GM18526 (cell line): Measurements from ENCODE around the gene PDLIM5.

Experiments used
- POLR2A ChIP-seq: IDR thresholded peaks from 3 replicates; pipeline ENCODE4 v1.6.1; 2011; ENCODE audit not compliant: insufficient read length; ENCODE audit errors: extremely low read depth

The PDLIM5 gene

DNA sequence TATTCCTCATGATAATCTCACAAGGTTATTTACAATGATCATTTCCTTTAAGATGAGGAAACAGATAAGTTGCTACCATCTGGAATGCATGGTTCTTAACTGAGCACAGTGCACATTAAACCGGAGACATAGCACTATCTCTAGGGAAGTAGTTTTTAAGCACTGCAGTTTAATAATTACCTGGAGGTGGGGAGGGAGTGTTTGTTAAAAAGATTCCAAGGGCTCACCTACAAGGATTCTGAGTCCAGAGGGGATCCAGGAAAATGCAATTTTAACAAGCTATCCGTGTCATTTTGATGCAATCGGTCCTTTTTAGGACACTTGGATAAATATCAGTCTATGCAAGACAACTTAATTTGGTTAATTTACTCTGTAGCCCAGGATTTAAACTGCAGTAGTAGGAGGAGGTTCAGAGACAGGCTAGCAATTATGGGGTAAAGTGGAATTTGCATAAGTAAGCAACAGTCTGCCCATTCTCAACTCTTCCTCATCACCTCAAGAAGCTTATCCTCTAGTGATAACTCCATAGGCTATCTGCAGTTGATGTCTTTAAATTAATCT is 2.8 kb upstream of the PDLIM5 start:
- TF ChIP-seq POLR2A: no peak

DNA sequence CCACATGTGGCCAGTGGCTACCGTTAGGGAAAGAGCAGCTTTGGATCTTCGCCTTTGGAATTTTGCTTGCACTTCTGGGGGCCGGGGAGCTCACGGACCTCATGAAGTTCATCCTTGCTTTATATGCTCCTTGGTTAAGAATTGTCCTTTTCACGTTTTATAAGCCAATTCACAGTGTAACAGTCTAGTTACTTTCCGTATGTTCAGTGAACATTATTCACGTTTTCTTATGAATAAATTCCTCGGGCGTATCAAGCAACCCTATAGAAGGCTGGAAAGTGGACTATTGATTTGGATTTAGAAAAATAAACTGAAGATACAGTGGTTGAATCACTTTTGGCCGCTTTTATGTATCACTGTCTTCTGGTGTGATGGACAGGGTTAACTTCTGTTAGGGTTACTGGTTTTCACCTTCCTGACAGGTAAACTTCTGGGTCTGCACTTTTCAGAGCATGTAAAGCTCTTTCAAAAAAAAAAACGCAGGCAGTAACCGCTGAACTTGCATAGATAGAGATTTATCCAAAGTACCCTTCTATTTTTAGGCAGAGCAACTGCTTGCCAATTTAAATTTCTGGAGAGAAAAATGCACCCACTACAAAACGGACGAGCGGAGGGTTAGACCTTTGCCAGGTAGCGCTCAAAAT is 569 bp upstream of the PDLIM5 start:
- TF ChIP-seq POLR2A: no peak

DNA sequence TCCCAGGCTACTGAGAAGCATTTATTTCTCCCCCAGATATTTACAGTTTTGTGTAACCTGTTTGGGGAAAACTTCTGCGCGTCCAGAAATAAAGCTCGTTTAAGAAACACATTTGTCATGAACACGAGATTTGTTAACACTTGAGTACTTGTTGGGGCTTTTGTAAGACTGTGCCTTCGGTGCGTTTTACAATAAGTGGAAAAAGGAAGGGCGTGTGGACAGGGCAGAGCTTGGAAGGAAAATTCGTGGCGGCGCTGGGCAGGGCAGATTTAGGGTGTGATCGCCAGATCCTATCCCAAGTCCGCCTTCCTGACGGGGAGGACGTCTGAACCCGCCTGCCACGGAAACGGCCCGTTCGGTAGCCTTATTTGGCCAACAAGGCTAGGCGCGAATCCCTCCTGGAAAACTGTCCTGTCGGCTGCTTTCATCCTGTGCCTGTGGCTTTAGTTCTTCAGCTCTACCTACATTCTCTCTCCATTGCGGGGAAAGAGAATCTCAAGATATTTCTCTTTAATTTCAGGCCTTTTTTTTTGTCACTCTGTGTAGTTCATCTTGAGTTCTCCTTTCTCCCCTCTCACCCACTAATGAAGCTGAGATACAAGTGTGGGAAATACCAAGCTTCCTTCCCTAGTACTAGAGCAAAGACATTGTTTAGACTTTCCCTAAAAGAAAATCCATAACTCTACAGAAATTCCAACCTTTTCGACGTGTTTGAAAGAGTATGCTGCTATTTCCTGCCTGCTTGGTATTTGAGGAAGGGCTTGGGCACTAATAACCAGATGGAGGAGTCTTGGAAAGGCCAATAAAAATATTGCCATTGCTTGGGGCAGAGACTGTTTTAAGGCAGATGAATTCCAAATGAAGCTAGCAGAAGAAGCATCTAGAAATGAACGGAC is 982 bp downstream of the PDLIM5 start:
- no peak for TF ChIP-seq POLR2A

DNA sequence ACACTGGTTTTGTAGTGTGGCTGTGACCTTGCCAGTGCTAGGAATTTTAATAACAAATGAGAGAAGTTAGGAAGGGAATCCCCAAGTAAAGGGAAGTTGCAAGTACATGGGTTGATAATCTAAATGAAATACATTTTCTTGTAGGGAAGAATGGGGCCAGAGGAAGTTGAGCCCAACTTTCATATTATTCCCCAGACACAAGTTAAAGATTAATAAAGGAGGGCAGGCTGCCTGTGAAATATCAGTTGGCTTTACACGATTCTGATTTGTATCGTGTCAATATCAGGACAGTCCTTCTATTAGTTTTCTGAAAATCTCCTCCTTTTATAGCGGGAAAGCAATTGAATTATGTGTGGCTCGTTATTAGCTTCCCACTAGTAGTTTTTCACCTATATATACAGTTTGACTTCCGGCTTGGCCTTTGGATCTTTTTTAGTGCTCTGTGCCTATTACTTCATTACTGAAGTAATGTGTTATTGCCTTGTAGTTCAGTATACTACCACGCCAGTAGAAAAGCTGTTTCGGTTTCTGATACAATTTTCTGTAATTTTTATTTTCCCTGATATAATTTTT is 1.7 kb downstream of the PDLIM5 start:
- no peak for TF ChIP-seq POLR2A

DNA sequence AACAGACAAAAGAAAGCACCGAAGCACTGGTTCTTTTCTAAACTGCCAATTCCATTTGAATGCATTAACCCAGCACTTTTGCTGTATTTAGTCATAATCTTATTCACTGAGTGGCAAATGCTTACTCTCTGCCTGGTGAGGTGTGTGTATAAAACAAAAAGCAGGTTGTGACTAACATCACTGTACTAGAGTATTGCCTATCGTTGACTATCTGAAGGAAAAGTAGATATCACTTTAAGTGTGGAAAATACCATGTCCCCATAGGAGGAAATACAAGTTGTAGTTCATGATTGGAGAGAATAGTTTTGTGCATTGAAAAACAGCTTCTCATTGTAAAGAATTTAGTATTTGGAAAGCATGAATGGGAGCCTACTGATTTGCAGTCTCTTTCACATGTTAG is 2.7 kb downstream of the PDLIM5 start:
- no peak for TF ChIP-seq POLR2A

DNA sequence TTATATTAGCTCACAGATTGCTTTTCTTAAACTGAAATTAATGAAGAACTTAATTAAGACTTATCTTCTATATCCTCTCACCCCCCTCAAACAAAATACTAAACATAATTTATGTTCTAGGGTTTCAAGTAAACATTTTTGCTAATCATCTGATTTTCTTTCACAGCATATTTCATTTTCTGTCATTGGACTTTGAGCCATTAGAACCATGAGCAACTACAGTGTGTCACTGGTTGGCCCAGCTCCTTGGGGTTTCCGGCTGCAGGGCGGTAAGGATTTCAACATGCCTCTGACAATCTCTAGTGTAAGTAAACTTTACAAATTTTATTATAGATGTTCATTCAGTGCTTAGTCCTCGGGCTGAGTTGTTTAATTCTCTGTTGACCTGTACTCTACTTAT is 3.3 kb downstream of the PDLIM5 start:
- no peak for TF ChIP-seq POLR2A

DNA sequence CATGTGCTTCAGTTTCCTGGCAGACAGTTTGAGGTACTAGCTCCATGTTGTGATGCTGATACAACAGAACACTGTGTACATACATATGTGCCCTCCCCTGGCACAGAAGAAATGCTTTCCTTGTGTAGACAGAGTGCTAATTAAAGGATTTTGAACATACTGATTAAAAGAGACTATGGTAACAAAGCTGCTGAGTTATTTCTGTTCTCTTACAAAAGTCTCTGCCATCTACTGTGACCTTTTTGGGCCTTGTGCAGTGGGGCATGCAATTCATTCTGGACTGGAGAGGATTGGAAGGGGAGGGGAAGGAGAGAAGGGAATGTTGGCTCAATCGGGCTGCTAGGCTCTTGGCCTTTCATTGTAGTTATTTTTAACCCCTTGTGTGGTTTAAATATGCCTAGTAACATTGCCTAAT is 6.0 kb downstream of the PDLIM5 start:
- no peak for TF ChIP-seq POLR2A

DNA sequence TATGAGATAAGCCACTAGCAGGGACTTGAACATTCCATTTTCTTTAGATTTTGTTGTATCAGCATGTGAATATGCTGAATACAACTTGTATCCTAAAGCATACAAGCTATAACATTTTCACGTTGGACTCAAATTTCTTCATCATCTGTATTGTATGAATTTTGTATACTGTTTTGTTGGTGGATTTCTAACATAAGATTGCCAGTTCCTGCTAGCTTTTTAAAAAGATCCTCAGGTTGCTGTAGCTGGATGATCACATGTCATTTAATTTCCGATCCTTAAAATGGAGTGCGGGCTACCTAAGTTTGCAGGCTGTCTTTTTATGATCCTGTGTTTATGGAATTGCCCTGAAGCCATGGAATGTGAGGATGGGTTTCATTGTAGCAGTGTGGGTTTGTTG is 6.9 kb downstream of the PDLIM5 start:
- no peak for TF ChIP-seq POLR2A

DNA sequence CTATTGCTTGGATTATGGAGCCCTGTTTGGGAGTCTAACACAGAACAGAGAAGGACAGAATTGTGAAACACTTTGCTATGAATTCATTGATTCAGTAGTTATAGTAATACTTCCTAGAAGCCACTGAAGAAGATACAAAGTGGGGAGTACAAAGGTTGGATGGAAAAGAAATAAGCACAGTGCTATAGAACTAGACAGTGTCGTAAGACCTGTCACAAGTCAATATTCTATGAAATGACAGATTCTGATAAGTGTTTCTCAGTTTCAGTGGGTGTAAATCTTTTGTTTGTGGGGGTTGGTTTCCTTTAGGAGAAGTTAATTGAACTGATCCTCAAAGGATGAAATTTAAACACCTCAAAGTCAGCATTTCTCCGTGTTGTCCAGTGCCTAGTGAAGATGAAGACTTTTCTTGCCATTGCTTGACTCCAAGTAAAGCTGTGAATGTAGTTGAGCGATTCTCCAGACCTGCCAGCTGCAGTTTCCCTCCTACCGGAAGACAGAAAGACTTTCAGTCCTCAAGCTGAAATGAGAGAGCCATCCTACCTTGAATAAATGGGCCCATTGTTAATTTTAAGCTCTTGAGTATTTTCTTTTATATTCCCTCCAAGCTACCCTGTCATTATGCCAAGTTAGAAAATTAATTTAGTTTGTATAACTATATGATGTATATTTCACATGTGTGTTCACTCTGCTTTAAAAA is 7.9 kb downstream of the PDLIM5 start:
- TF ChIP-seq POLR2A: no peak

DNA sequence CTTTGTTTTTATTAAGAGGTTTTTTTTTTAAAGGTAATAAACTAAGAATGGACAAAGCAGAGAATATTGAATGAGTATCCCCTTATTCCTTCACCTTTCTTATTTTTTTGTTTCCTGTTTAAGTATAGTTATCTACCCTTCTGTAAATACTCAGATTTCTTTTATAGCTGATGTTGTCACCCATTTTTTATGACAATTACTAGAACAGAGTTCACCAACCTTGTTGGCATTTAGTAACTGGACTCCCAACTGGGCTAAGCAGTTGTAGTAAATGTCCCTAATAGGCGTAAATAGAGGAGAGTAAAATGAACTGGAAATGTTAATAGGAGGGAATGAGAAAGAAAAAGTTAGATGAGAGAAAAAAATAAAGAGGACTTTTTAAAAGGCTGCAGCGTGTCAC is 9.8 kb downstream of the PDLIM5 start:
- TF ChIP-seq POLR2A: no peak

DNA sequence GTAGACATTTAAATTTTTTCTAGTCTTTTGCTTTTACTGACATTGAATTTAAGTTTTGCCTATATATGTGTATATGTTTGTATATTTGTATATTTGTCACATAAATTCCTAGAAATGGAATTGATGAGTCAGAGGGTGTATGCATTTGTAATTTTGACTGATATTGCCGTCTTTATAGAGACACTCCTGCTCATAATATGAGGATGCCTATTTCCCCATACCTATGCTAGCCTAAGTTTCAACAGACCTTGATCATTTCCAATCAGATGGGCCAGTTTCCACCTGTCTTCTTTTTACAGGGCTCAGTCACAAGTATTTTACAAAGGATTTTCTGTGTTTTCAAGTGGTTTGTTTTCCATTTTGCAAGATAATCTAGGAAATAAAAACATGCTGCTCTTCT is 10.8 kb downstream of the PDLIM5 start:
- no peak for TF ChIP-seq POLR2A

DNA sequence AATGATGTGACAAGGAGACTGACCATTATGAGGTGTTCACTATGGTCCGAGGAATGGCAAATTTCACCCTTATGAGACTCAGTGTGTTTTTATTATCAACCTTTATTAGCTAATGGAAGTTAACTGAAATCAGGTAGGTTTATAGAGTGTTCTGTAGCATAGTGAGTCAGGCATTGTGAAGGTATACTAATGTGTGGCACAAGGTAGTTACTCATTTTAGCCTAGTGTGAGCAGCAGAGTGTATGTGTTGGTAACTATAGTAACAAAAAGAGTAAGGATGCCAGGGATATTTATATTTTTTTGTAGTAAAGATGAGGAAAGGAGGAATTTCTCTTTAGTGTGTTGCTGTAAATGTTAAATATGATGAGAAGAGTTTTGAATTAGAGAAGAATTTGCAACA is 12.0 kb downstream of the PDLIM5 start:
- TF ChIP-seq POLR2A: no peak

DNA sequence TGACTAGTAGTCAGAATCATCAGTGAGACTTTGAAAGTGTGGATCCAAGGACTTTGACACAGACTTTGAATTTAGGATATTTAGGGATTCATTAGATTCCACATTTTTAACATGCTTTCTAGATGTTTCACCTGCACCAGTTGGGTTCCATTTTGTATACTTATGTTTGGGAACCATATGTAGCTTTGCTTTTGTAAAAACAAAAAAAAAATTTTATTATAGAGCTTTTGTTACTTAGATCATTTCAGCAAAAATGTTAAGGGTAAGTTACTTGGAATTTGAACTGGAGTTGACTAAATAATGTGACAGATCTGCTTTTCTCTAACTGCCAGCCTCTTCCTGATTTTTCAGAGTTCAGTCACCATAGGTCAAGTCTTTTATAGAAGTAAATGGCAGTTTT is 14.6 kb downstream of the PDLIM5 start:
- TF ChIP-seq POLR2A: no peak

DNA sequence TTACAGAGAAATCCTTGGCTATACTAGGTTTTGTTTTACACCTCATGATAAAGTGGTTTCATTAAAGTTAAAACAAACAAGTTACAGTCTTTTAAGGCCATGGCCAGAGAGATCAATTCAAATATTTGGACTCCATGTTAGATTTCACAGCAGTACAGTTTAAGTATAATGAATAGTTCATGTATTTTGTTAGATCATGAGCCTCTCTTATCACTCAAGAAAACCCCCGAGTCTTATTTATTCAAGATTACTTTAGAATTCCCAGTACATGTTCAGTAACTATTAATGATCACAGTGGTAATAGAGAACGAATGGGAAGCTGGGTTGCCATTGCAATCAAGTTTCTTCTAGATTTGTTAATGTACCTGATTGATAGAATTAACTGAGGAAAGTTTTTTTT is 15.2 kb downstream of the PDLIM5 start:
- TF ChIP-seq POLR2A: no peak

DNA sequence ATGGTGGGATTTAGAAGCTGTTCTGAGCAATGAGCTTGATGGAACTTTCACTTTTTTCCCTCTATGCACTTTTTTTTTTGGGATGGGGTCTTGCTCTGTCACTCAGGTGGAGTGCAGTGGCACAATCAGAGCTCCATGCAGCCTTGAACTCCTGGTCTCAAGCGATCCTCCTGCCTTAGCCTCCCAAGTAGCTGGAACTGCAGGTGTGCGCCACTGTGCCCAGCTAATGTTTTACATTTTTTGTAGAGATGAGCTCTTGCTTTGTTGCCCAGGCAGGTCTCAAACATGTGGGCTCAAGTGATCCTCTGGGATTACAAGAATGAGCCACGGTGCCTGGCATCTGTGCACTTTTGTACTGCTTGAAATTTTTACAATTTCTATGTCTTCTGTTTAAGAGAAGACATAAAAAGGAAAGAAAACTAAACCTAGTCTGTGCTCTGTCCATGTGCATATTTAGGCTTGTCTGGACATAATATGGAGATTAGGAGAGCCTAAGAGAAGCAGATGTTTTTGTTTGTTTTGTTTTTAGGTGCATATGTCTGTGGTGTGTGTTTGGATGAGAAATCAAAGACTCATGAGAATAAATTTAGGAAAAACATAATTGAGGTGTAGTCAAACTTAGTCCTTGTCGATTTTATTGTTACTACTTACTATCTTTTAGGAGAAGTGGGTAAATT is 16.5 kb downstream of the PDLIM5 start:
- no peak for TF ChIP-seq POLR2A
